Prostate gland (tissue), 2 donors: Measurements from ENCODE around the gene PATZ1. TPM values are rescaled to one million over a fixed set of nuclear protein-coding genes. Genes with fewer than 3 reads are reported as not detected.
A peak's percentile ranks its signal among the peaks of the same experiment; 100 is the strongest.

Source experiments
- DNase-seq: peaks from one replicate; pipeline ENCODE4 v3.0.0-alpha.2; 2019; ENCODE audit warnings: low spot score
- H3K27ac ChIP-seq, 2 donors: fragments of 200-600 bp; sonication (generic); 2 replicates each; pipeline ENCODE4 v1.5.1; 2017 to 2019
- H3K27me3 ChIP-seq: fragments of 200-600 bp; sonication (generic); replicated peaks from 2 replicates; pipeline ENCODE4 v1.5.1; 2019; ENCODE audit not compliant: insufficient read depth
- H3K36me3 ChIP-seq, 2 donors: fragments of 200-600 bp; sonication (generic); 1 replicate in 1 of 2; 2 replicates in 1 of 2; pipeline versions ENCODE4 v1.5.1 to v1.8.1; 2017 to 2019
- H3K4me1 ChIP-seq: fragments of 200-600 bp; sonication (generic); replicated peaks from 2 replicates; pipeline ENCODE4 v1.5.1; 2019
- H3K4me3 ChIP-seq, 2 donors: fragments of 200-600 bp; sonication (generic); 2 replicates each; pipeline ENCODE4 v1.5.1; 2017 to 2019
- H3K9me3 ChIP-seq: fragments of 200-600 bp; sonication (generic); 2 replicates; pipeline ENCODE4 v1.5.1; 2017
- CTCF ChIP-seq, 4 experiments: fragments of 200-600 bp in 2 of 4; fragments of 450-650 bp in 2 of 4; sonication (generic) in 2 of 4; IDR thresholded peaks; 1 replicate in 3 of 4; 2 replicates in 1 of 4; pipeline ENCODE4 v1.5.1; 2016 to 2019; ENCODE audit warnings: antibody characterized with exemption in 4 of 4, mild to moderate bottlenecking in 2 of 4, moderate library complexity in 2 of 4
- POLR2A ChIP-seq: fragments of 450-650 bp; IDR thresholded peaks from one replicate; pipeline ENCODE4 v1.6.1; 2016; ENCODE audit warnings: antibody characterized with exemption, mild to moderate bottlenecking
- POLR2AphosphoS5 ChIP-seq: sonication (generic); formaldehyde crosslinking; IDR thresholded peaks from one replicate; pipeline ENCODE4 v1.6.1; 2017; ENCODE audit warnings: antibody characterized with exemption
- WGBS: methylation state at CpG from one replicate; pipeline ENCODE4 v1.1.5; 2018; 5-methylcytosine and 5-hydroxymethylcytosine counted together
- intact Hi-C: fragments of 100-400 bp; cut with DNase I; formaldehyde crosslinking; loops from one replicate; pipeline ENCODE4 v1.14.2; 2022
- total RNA-seq, 2 donors: library from RNA; depleted of rRNA; stranded (reverse); fragments of >200 nt; gene quantifications; one replicate each; pipeline ENCODE4 v1.1.0, GENCODE V29; 2016

PATZ1 gene
- total RNA-seq, 2 donors from 2014 or later = 38.5 to 58.4 TPM

GRCh38 chr22:31313366-31314147 lies 32.6 kb downstream of the PATZ1 start:
- intact Hi-C loops = no loop called here
- DNase-seq = peak; percentile 96
- H3K4me3 ChIP-seq = no peak overlapping the region
- TF ChIP-seq POLR2AphosphoS5 (peak; percentile 99), POLR2A (no peak), CTCF (IDR thresholded peaks at IDR 0.05) (peak; percentile 84 to 95 (median 92))
- no peaks in the 10 kb centered on the region for H3K36me3 ChIP-seq
- peaks cover 3% of the 10 kb centered on the region for H3K4me1 ChIP-seq
- 17% methylated on average over 6 of the region's 6 CpGs for WGBS
- no peaks in the 10 kb centered on the region for H3K9me3 ChIP-seq
- H3K27ac ChIP-seq = peak overlapping the region; percentile 82 to 83
- H3K27me3 ChIP-seq = no peaks in the 10 kb centered on the region

GRCh38 chr22:31308181-31308580 lies 38.0 kb downstream of the PATZ1 start:
- Histone ChIP-seq H3K36me3 (no peaks in the 10 kb centered on the region), H3K27me3 (no peaks in the 10 kb centered on the region), H3K4me1 (peaks cover 3% of the 10 kb centered on the region), H3K4me3 (no peak overlapping the region), H3K27ac (no peak overlapping the region), H3K9me3 (no peaks in the 10 kb centered on the region)
- intact Hi-C loops = no loop called here
- no peak for DNase-seq
- TF ChIP-seq POLR2A (no peak), CTCF (IDR thresholded peaks at IDR 0.05) (no peak), POLR2AphosphoS5 (no peak)

GRCh38 chr22:31305194-31305593 lies 41.0 kb downstream of the PATZ1 start:
- H3K27me3 ChIP-seq = no peaks in the 10 kb centered on the region
- no peaks in the 10 kb centered on the region for H3K9me3 ChIP-seq
- DNase-seq = no peak
- TF ChIP-seq CTCF (IDR thresholded peaks at IDR 0.05) (no peak), POLR2A (no peak), POLR2AphosphoS5 (no peak)
- H3K4me3 ChIP-seq = no peak overlapping the region
- no peaks in the 10 kb centered on the region for H3K4me1 ChIP-seq
- intact Hi-C loops = no loop called here
- 71% methylated on average over 3 of the region's 3 CpGs for WGBS
- H3K27ac ChIP-seq = no peak overlapping the region
- no peaks in the 10 kb centered on the region for H3K36me3 ChIP-seq

GRCh38 chr22:31302537-31302936 lies 43.6 kb downstream of the PATZ1 start:
- H3K4me3 ChIP-seq = no peak overlapping the region
- TF ChIP-seq POLR2A (no peak), CTCF (IDR thresholded peaks at IDR 0.05) (no peak), POLR2AphosphoS5 (no peak)
- intact Hi-C loops = no loop called here
- H3K36me3 ChIP-seq = no peaks in the 10 kb centered on the region
- H3K9me3 ChIP-seq = no peaks in the 10 kb centered on the region
- H3K27me3 ChIP-seq = no peaks in the 10 kb centered on the region
- WGBS = 93% methylated on average over 3 of the region's 3 CpGs
- H3K27ac ChIP-seq = no peak overlapping the region
- H3K4me1 ChIP-seq = no peaks in the 10 kb centered on the region
- DNase-seq = no peak

- peak; percentile 48 for DNase-seq
- intact Hi-C loops = no loop called here
- no peak overlapping the region for H3K4me3 ChIP-seq
- H3K27me3 ChIP-seq = no peaks in the 10 kb centered on the region
- H3K9me3 ChIP-seq = no peaks in the 10 kb centered on the region
- TF ChIP-seq POLR2A = no peak
- no peak for TF ChIP-seq POLR2AphosphoS5
- TF ChIP-seq CTCF (IDR thresholded peaks at IDR 0.05) = no peak
- H3K27ac ChIP-seq = no peak overlapping the region
- no peaks in the 10 kb centered on the region for H3K4me1 ChIP-seq
- no peaks in the 10 kb centered on the region for H3K36me3 ChIP-seq
Measured at GRCh38 chr22:31302006-31302405, 44.1 kb downstream of the PATZ1 start.
